Activated T-helper 2 cell treated with anti-CD3 and anti-CD28 coated beads, Interferon-gamma antibody, Interleukin-2, Interleukin-4, amounts not matched to agents 10 μg/mL and 5 μg/mL and 100 μg/mL, durations not matched to agents 14 hours and 24 hours and 36 hours (primary cell): ENCODE results near the gene USB1. TPM values are rescaled to one million over a fixed set of nuclear protein-coding genes. Genes with fewer than 3 reads are reported as not detected.

Experiments
- DNase-seq: peaks from one replicate; pipeline ENCODE4 v3.0.0; 2021; ENCODE audit warnings: low spot score
- H3K27ac Mint-ChIP-seq: one replicate; pipeline ENCODE4 v1.8.0; 2021; ENCODE audit warnings: mixed read lengths
- H3K27me3 Mint-ChIP-seq: one replicate; pipeline ENCODE4 v1.8.0; 2021; ENCODE audit warnings: low read depth, mixed read lengths
- H3K36me3 Mint-ChIP-seq: one replicate; pipeline ENCODE4 v1.8.0; 2021; ENCODE audit warnings: low read depth, mixed read lengths
- H3K4me1 Mint-ChIP-seq: one replicate; pipeline ENCODE4 v1.8.0; 2021; ENCODE audit warnings: low read depth, mixed read lengths
- H3K4me3 Mint-ChIP-seq: one replicate; pipeline ENCODE4 v1.8.0; 2021; ENCODE audit warnings: low read depth, mild to moderate bottlenecking, moderate library complexity, mixed read lengths
- H3K9me3 Mint-ChIP-seq: one replicate; pipeline ENCODE4 v1.8.0; 2021; ENCODE audit warnings: mixed read lengths
- intact Hi-C: fragments of 100-400 bp; cut with micrococcal nuclease; formaldehyde crosslinking; loops from one replicate; pipeline ENCODE4 v1.15.1; 2023
- total RNA-seq: library from RNA; stranded (reverse); gene quantifications from 2 replicates; pipeline ENCODE4 v1.2.3, GENCODE V29; 2022

Gene USB1
- total RNA-seq, 1 donor from 2014 or later, result 51.6 TPM

DNA sequence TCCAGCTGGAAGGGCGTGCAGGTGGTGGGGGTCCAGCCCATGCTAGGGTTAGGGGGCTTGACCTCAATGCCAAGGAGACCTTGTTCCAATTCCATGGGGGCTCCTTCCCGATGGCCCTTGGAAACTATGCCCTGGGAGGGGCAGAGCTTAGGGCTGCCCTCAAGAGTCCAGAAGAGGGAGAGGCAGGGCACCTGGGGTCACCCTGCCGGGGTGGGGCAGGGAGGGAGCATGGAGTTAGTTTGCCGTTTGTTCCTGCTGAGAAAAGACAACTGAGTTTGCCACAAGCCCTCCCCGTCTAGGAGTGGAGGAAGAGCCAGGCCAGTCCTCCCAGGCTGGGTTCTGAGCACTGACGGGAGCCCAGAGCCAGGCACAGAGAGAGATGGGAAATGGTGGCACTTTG lies 45.7 kb downstream of the USB1 start:
- Mint-ChIP-seq H3K36me3 (no peaks in the 10 kb centered on the region), H3K27me3 (no peaks in the 10 kb centered on the region), H3K4me1 (no peaks in the 10 kb centered on the region), H3K9me3 (no peaks in the 10 kb centered on the region), H3K27ac (no peak overlapping the region), H3K4me3 (no peak overlapping the region)
- intact Hi-C loops, result no loop called here
- DNase-seq, result no peak

DNA sequence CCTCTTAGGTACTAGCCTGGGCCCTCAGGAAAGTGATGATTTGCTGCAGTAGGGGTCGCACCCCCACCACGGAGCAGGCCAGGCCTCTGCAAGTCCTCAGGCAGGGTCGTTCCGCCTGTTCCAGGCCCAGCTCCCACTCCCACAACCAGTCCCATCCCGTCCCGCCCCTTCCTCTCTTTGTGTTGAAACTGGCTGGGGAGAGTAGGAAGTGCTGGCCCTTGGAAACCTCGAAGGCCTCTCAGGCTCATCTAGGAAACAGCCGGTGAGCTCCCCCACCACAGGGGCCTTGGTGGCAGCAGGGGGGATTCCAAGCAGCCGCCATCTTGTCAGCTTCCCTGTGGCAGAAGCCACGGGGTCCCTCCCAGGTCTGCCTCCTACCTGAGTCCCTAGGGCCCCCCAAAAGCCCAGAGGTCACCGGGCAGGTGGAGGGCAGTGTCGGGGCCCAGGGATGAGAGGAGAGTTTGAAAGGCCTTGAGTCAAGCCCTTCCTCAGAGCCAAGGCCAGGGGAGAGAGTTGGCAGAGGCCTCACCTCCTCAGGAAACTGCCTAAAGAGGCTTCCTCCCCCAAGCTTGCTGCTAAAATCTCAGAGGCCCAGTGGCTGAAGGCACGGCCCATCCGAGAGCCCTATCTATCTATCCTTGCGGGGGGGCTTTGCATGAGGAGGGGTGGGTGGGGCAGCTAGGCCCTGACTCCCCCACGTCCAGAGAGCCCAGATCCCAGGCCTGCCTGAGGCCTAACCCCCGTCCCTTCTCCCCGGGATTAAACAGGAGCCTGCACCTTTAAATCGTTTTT lies 46.5 kb downstream of the USB1 start:
- DNase-seq, result no peak
- no peaks in the 10 kb centered on the region for H3K36me3 Mint-ChIP-seq
- H3K4me3 Mint-ChIP-seq, result no peak overlapping the region
- no peaks in the 10 kb centered on the region for H3K27me3 Mint-ChIP-seq
- no peaks in the 10 kb centered on the region for H3K9me3 Mint-ChIP-seq
- intact Hi-C loops, result no loop called here
- no peaks in the 10 kb centered on the region for H3K4me1 Mint-ChIP-seq
- H3K27ac Mint-ChIP-seq, result no peak overlapping the region

DNA sequence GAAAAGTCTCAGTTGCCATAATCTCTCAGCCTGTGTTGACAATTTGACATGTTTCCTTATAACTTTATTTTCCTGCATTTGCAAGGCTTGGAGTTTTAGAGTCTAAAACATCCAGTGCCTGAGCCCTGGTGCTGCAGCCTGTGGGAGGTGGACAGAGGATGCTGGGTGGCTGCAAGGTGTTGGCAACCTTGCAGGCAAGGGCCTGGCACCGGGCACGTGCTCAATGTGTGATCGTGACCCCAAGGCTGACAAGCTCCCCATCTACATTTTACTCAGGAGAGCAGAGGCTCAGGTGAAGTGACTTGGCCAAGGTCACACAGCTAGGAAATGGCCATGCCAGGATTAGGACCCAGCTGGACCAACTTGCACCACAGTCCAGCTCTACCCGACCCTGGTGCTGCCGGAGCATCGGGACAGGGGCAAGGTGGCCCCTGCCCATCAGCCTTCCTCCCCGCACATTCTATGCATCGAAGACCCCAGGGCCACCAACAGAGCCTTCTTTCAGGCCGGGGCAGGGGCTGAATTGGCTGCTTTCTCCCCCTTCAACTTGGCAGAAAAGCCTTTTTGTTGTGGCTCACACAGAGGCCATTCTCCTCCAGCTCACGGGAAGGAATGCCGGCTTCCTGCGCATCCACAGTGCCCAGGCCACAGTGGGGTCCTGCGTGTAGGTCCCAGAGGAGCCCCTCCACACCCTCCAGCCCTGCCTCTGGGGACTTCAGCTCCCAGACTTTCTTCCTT lies 47.5 kb downstream of the USB1 start:
- Mint-ChIP-seq H3K4me1 (no peaks in the 10 kb centered on the region), H3K4me3 (no peak overlapping the region), H3K27me3 (no peaks in the 10 kb centered on the region), H3K27ac (no peak overlapping the region), H3K36me3 (no peaks in the 10 kb centered on the region), H3K9me3 (no peaks in the 10 kb centered on the region)
- intact Hi-C loops, result no loop called here
- no peak for DNase-seq

DNA sequence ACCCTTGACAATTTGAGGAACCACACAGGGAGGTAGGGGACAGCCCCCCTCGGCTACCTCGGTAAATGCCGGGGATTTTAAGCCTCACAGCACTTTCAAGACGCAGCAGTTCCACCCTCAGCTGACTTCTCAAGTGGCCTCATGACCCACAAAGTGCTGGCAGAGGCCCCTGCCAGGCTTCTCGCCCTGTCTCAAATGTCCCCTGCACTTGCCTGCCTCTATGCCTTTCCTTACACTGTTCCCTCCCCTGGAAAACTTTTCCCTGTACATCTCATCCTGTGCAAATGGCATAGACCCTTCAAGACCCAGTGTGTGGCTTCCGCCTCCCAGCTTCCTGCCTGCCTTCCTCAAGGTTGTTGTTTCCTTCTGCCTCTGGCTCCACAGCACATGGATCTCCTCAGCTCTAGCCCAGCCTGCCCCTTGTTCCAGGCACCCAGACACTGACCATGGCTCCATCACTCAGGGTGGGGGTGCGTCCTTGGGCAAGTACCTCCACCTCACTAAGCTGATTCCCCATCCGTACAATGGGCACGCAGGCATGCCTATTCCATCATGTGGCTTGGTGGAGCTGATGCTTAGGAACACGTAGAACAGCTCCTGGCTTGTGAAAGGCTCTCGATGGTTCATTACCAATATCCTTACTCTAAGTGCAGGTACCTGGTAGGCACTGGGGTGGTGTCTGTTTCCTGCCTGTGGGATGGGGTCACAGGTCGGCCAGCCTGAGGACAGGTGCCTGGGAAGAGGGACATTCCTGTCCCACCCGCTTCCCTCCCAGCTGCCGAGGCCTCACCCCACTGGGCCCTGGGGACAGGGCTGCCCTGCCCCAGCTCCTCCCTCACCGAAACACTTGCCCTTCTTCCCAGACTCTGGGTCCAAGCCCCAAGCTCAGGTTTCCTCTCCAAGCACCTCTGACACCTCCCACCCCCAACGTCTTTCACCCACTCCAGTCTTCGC lies 48.3 kb downstream of the USB1 start:
- H3K27me3 Mint-ChIP-seq, result no peaks in the 10 kb centered on the region
- H3K4me1 Mint-ChIP-seq, result no peaks in the 10 kb centered on the region
- no peak overlapping the region for H3K4me3 Mint-ChIP-seq
- no peak overlapping the region for H3K27ac Mint-ChIP-seq
- H3K9me3 Mint-ChIP-seq, result no peaks in the 10 kb centered on the region
- intact Hi-C loops, result no loop called here
- no peak for DNase-seq
- no peaks in the 10 kb centered on the region for H3K36me3 Mint-ChIP-seq

DNA sequence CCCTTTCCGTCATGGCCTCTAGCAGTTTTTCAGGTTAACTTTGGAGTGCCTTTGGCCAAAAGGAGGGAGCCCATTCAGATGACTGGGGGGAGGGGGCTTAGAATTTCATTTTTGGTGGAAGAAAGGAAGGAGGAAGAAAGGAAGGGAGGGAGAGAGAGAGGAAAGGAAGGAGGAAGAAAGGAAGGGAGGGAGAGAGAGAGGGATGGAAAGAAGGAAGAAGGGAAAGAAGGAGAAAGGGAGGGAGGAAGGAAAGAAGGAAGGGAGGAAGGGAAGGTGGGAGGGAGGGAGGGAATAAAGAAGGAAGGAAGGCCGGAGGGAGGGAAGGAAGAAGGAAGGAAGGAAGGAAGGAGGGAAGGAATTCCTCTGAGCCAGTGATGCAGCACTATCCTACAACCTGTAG lies 50.1 kb downstream of the USB1 start:
- Mint-ChIP-seq H3K4me3 (no peak overlapping the region), H3K27ac (no peak overlapping the region), H3K9me3 (no peaks in the 10 kb centered on the region), H3K27me3 (no peaks in the 10 kb centered on the region), H3K4me1 (peaks cover 3% of the 10 kb centered on the region), H3K36me3 (no peaks in the 10 kb centered on the region)
- intact Hi-C loops, result no loop called here
- no peak for DNase-seq

DNA sequence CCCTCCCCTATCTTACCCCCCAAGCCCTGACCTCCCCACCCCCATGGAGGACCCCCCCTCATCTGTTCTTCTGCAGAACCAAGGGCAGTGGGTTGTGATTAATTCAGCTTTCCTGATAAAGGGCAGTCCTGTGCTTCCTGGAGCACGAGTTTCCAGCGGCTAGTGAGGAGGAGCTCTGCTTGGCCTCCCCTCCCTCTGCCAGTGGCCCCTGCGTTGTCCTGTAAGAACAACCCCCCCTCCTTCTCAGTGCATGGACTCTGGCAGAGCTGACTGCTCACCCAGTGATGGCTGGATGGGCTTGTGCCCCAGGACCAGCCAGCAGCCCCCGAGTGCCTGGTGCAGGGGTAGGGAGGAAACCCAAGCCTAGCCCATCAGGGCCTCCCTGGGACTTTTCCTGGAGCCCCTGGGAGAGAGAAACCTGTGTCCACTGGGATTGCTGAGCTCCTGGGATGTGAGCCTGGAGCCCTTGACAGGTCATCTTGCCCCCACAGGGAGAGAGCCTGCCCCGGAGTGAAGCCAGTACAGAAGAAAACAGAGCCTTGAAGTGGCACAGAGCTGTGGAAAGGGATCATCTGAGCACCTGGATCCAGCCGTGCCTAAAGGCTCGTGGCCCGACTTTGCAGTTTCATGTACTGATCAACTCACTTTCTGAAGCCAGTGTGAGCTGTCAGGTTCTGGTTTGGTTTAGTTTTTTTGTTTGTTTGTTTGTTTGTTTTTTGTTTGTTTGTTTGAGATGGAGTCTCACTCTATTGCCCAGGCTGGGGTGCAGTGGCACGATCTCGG lies 50.8 kb downstream of the USB1 start:
- Mint-ChIP-seq H3K4me3 (no peak overlapping the region), H3K27ac (no peak overlapping the region)
- DNase-seq, result no peak

DNA sequence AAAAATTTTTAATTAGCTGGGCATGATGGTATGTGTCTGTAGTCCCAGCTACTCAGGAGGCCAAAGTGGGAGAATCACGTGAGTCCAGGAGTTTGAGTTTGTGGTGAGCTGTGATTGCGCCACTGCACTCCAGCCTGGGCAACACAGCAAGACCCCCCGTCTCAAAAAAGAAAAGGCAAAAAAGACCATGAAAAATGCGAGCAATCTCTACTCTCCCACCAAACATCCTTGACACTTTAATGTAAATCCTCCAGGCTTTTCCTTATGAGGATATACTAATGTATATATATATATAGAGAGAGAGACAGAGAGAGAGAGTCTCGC lies 52.4 kb downstream of the USB1 start:
- no peak overlapping the region for H3K27ac Mint-ChIP-seq
- H3K4me3 Mint-ChIP-seq, result no peak overlapping the region
- intact Hi-C loops, result loop anchor here (2.0 kb wide), 1 partner anchor 75 kb away; the partner anchor contains the start of gene CFAP20
- no peaks in the 10 kb centered on the region for H3K9me3 Mint-ChIP-seq
- H3K4me1 Mint-ChIP-seq, result peaks cover 3% of the 10 kb centered on the region
- no peak for DNase-seq
- no peaks in the 10 kb centered on the region for H3K36me3 Mint-ChIP-seq
- H3K27me3 Mint-ChIP-seq, result no peaks in the 10 kb centered on the region

More for the DNA sequence above, 50.8 kb downstream of the USB1 start:
- Mint-ChIP-seq H3K36me3 (no peaks in the 10 kb centered on the region), H3K27me3 (no peaks in the 10 kb centered on the region), H3K4me1 (peaks cover 3% of the 10 kb centered on the region), H3K9me3 (no peaks in the 10 kb centered on the region)
- intact Hi-C loops, result no loop called here

DNA sequence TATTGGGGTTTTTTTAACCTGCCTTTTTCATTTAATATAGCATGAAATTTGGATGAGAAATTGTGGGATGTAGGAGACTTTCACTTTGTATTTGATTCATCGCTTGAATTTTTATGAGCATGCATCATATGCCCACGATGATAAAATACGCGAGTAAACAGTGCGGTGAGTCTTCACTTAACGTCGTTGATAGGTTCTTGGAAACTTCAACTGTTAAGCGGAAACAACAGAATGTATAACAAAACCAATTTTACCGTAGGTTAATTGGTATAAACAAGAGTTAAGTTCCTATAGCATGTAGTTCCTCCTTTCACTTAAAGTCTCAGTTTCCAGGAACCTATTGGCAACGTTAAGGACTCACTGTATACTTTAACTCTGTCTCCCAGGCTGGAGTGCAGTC lies 53.1 kb downstream of the USB1 start:
- H3K27ac Mint-ChIP-seq, result no peak overlapping the region
- peaks cover 3% of the 10 kb centered on the region for H3K4me1 Mint-ChIP-seq
- no peaks in the 10 kb centered on the region for H3K27me3 Mint-ChIP-seq
- H3K9me3 Mint-ChIP-seq, result no peaks in the 10 kb centered on the region
- no peak overlapping the region for H3K4me3 Mint-ChIP-seq
- intact Hi-C loops, result loop anchor here (2.0 kb wide), 1 partner anchor 75 kb away; the partner anchor contains the start of gene CFAP20
- DNase-seq, result no peak
- no peaks in the 10 kb centered on the region for H3K36me3 Mint-ChIP-seq

DNA sequence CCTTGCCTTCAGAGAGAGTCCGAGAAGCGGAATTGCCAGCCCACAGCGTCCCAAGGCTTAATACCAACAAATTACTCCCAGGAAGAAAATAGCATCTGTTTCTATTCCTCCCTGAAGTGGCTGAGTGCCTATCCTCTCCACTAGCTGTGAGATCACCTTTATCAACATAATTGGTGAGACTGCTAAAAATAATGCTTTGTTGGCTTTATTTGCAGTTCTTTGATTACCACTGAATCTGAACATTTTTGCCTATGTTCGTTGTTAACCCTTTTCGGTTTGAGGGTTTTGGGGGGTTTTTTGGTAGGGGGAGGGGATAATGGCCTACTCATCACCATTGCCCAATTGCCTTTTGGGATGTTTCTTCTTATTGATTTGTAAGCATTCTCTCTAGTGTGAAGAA lies 55.4 kb downstream of the USB1 start:
- no peak overlapping the region for H3K27ac Mint-ChIP-seq
- no peaks in the 10 kb centered on the region for H3K27me3 Mint-ChIP-seq
- no peaks in the 10 kb centered on the region for H3K36me3 Mint-ChIP-seq
- no peak overlapping the region for H3K4me3 Mint-ChIP-seq
- no peaks in the 10 kb centered on the region for H3K9me3 Mint-ChIP-seq
- intact Hi-C loops, result no loop called here
- DNase-seq, result no peak
- peaks cover 3% of the 10 kb centered on the region for H3K4me1 Mint-ChIP-seq

DNA sequence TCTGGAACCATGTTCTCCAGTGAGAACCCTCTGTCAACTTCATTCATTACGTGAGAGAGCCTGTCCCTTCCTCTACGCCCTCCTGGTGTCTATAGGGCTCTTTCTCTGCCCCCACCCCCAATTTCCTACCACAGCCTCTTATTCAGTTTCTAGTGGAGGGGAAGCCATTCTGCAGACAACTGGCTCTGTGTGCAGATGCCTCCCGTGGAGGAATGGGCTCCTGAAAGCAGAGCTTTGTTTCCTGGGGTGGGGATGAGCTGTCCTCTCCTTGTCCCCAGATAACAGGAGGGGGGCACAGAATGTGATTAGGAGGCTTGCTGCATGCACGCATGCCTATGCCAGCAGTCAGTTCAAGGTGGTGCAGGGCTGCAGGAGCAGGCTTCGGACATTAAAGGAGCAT lies 55.9 kb downstream of the USB1 start:
- peaks cover 3% of the 10 kb centered on the region for H3K4me1 Mint-ChIP-seq
- no peaks in the 10 kb centered on the region for H3K36me3 Mint-ChIP-seq
- H3K9me3 Mint-ChIP-seq, result no peaks in the 10 kb centered on the region
- no peak overlapping the region for H3K4me3 Mint-ChIP-seq
- no peak for DNase-seq
- intact Hi-C loops, result no loop called here
- H3K27me3 Mint-ChIP-seq, result no peaks in the 10 kb centered on the region
- no peak overlapping the region for H3K27ac Mint-ChIP-seq

DNA sequence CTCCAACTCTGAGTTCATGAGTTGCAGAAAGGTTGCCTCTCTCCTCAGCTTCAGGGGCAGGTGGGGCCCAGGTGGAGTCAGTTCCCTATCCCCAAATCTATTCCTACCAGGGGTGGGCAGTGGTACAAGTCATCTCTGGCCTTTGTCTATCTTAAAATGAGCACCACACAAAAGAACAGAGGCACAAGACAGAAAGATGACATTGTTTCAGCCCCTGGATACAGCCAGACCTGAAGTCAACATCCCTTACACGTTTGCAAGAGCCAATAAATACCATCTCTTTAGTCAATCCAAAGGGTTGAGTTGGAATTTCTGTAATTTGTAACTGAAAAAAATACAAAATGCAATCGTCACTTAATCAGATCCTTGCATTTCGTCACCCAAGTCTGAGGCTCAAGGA lies 56.6 kb downstream of the USB1 start:
- peaks cover 3% of the 10 kb centered on the region for H3K4me1 Mint-ChIP-seq
- no peak overlapping the region for H3K4me3 Mint-ChIP-seq
- H3K9me3 Mint-ChIP-seq, result no peaks in the 10 kb centered on the region
- H3K27ac Mint-ChIP-seq, result no peak overlapping the region
- H3K36me3 Mint-ChIP-seq, result no peaks in the 10 kb centered on the region
- intact Hi-C loops, result no loop called here
- DNase-seq, result no peak
- H3K27me3 Mint-ChIP-seq, result no peaks in the 10 kb centered on the region

DNA sequence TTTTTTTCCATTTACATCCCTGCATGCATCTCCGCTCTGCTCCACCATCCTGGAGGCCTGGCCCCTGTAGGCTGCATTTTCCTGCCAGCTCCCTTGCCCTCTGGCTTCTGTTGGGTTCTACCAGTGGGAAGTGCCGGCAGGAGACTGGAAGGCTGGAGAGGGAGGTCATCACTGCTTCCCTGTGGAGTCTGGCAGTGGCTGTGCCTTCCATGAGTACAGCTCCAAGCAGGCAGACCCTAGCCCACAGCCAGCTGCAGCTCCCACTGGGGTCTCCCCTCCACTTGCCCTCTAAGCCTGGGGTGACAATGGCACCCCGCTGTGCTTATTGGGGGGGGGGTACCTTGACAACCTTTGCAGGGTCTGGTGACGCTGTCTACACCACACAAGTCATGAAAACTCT lies 61.6 kb downstream of the USB1 start:
- H3K27me3 Mint-ChIP-seq, result no peaks in the 10 kb centered on the region
- no peak for DNase-seq
- no peaks in the 10 kb centered on the region for H3K4me1 Mint-ChIP-seq
- H3K4me3 Mint-ChIP-seq, result no peak overlapping the region
- H3K27ac Mint-ChIP-seq, result no peak overlapping the region
- no peaks in the 10 kb centered on the region for H3K9me3 Mint-ChIP-seq
- intact Hi-C loops, result no loop called here
- no peaks in the 10 kb centered on the region for H3K36me3 Mint-ChIP-seq
